ENCODE results near the gene GPC4.

DNA sequence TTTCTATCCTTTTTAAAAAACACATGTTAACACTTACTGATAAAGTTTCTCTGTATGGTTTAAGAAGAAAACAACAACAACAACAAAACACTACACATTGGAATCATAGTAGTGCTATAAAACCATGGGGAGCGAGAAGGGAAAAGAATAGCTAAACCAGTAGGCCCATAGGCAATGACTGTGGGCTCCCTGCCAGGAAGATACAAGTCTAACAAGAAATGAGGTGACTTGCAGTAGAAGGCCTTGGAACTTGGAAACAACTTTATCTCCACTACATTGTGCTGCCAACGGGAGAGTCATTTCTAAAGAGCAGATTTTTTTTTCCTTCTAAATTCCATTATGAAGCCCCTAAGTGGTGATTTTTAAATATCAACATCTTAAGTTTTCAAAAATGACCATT lies 78.0 kb downstream of the GPC4 start:
- TF ChIP-seq, protein P1, sequence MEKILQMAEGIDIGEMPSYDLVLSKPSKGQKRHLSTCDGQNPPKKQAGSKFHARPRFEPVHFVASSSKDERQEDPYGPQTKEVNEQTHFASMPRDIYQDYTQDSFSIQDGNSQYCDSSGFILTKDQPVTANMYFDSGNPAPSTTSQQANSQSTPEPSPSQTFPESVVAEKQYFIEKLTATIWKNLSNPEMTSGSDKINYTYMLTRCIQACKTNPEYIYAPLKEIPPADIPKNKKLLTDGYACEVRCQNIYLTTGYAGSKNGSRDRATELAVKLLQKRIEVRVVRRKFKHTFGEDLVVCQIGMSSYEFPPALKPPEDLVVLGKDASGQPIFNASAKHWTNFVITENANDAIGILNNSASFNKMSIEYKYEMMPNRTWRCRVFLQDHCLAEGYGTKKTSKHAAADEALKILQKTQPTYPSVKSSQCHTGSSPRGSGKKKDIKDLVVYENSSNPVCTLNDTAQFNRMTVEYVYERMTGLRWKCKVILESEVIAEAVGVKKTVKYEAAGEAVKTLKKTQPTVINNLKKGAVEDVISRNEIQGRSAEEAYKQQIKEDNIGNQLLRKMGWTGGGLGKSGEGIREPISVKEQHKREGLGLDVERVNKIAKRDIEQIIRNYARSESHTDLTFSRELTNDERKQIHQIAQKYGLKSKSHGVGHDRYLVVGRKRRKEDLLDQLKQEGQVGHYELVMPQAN (IDR thresholded peaks at IDR 0.05; ENCODE audit: borderline replicate concordance): no peak
- TF ChIP-seq TEAD4 (IDR thresholded peaks at IDR 0.05; ENCODE audit: low read length) (no peak), TEAD4 (CRISPR knock-in tag; IDR thresholded peaks at IDR 0.05; ENCODE audit: borderline replicate concordance) (no peak), ZNF311 (CRISPR knock-in tag; IDR thresholded peaks at IDR 0.05) (no peak), JUND (IDR thresholded peaks at IDR 0.05; ENCODE audit: borderline replicate concordance, low read depth, low read length) (no peak), JUND (tag; IDR thresholded peaks at IDR 0.05; ENCODE audit: borderline replicate concordance, low read depth, low read length) (no peak), POLR2AphosphoS5 (IDR thresholded peaks at IDR 0.05; ENCODE audit: control insufficient read depth, insufficient read depth, low read depth, low read length) (no peak), MAFK (IDR thresholded peaks at IDR 0.05; ENCODE audit: low read length) (no peak), SIRT6 (IDR thresholded peaks at IDR 0.05; ENCODE audit: low read depth, low read length) (no peak), EP400 (IDR thresholded peaks at IDR 0.05) (no peak), ERF (CRISPR knock-in tag; IDR thresholded peaks at IDR 0.05) (no peak)
- TF ChIP-seq, protein P2, sequence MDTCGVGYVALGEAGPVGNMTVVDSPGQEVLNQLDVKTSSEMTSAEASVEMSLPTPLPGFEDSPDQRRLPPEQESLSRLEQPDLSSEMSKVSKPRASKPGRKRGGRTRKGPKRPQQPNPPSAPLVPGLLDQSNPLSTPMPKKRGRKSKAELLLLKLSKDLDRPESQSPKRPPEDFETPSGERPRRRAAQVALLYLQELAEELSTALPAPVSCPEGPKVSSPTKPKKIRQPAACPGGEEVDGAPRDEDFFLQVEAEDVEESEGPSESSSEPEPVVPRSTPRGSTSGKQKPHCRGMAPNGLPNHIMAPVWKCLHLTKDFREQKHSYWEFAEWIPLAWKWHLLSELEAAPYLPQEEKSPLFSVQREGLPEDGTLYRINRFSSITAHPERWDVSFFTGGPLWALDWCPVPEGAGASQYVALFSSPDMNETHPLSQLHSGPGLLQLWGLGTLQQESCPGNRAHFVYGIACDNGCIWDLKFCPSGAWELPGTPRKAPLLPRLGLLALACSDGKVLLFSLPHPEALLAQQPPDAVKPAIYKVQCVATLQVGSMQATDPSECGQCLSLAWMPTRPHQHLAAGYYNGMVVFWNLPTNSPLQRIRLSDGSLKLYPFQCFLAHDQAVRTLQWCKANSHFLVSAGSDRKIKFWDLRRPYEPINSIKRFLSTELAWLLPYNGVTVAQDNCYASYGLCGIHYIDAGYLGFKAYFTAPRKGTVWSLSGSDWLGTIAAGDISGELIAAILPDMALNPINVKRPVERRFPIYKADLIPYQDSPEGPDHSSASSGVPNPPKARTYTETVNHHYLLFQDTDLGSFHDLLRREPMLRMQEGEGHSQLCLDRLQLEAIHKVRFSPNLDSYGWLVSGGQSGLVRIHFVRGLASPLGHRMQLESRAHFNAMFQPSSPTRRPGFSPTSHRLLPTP (IDR thresholded peaks at IDR 0.05; ENCODE audit: borderline replicate concordance, extremely low read depth, insufficient read length): no peak
- TF ChIP-seq, protein P3, sequence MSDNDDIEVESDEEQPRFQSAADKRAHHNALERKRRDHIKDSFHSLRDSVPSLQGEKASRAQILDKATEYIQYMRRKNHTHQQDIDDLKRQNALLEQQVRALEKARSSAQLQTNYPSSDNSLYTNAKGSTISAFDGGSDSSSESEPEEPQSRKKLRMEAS (CRISPR knock-in tag; IDR thresholded peaks at IDR 0.05): no peak
- TF ChIP-seq, protein P4, sequence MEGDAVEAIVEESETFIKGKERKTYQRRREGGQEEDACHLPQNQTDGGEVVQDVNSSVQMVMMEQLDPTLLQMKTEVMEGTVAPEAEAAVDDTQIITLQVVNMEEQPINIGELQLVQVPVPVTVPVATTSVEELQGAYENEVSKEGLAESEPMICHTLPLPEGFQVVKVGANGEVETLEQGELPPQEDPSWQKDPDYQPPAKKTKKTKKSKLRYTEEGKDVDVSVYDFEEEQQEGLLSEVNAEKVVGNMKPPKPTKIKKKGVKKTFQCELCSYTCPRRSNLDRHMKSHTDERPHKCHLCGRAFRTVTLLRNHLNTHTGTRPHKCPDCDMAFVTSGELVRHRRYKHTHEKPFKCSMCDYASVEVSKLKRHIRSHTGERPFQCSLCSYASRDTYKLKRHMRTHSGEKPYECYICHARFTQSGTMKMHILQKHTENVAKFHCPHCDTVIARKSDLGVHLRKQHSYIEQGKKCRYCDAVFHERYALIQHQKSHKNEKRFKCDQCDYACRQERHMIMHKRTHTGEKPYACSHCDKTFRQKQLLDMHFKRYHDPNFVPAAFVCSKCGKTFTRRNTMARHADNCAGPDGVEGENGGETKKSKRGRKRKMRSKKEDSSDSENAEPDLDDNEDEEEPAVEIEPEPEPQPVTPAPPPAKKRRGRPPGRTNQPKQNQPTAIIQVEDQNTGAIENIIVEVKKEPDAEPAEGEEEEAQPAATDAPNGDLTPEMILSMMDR (IDR thresholded peaks at IDR 0.05 in 2 of 3, conservative IDR thresholded peaks at IDR 0.05 in 1 of 3; ENCODE audit: insufficient read depth in 2 of 3, low read depth in 1 of 3, low read length in 3 of 3): no peak

Data from K562 (cell line).